NT2/D1 (cell line): ENCODE data around the gene METTL16.

Source experiments
- SUZ12 ChIP-seq: IDR thresholded peaks from 2 replicates; pipeline ENCODE4 v1.6.1; 2011; ENCODE audit not compliant: insufficient read length, insufficient read depth; ENCODE audit errors: extremely low read depth
- YY1 ChIP-seq: IDR thresholded peaks from 2 replicates; pipeline ENCODE4 v1.6.1; 2011; ENCODE audit not compliant: insufficient read length, insufficient read depth
- ZNF274 ChIP-seq: IDR thresholded peaks from 2 replicates; pipeline ENCODE4 v1.6.1; 2011; ENCODE audit warnings: mild to moderate bottlenecking, low read depth, low read length

GRCh38 chr17:2402544-2402943 lies 109.1 kb downstream of the METTL16 start:
- TF ChIP-seq YY1 (no peak), ZNF274 (no peak), SUZ12 (no peak)
